Measurements from ENCODE around the gene ALLC.

DNA sequence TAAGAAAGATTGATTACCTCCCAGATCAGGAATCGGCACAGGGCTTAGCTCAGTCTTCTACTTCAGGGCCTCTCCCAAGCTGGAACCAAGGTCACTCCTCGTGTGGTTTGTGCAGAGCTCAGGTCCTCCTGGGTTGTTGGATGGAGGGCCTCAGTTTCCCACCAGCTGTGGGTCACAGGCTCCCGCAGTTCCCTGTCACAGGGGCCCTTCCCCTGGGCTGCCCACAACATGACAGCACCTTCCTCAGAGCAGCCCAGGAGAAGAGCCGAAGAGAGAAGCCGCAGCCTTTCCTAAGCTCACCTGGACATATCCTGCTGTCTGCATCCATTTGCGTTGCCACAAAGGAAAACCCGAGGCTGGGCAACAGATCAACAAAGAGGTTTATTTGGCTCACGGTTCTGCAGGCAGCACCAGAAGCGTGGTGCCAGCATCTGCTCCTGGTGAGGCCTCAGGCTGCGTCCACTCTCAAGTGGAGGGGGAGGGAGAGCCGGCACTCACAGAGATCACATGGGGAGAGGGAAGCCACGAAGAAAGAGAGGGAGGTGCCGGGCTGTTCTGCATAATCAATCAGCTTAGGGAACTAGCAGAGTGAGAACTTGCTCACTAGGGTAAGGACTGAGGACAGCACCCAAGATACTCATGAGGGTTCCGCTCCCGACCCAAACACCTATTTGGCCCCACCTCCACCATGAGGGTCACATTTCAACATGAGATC lies 13.0 kb upstream of the ALLC start:
- TF ChIP-seq RAD21 (IDR thresholded peaks at IDR 0.05; ENCODE audit: low read length), result no peak
- TF ChIP-seq, protein P1, sequence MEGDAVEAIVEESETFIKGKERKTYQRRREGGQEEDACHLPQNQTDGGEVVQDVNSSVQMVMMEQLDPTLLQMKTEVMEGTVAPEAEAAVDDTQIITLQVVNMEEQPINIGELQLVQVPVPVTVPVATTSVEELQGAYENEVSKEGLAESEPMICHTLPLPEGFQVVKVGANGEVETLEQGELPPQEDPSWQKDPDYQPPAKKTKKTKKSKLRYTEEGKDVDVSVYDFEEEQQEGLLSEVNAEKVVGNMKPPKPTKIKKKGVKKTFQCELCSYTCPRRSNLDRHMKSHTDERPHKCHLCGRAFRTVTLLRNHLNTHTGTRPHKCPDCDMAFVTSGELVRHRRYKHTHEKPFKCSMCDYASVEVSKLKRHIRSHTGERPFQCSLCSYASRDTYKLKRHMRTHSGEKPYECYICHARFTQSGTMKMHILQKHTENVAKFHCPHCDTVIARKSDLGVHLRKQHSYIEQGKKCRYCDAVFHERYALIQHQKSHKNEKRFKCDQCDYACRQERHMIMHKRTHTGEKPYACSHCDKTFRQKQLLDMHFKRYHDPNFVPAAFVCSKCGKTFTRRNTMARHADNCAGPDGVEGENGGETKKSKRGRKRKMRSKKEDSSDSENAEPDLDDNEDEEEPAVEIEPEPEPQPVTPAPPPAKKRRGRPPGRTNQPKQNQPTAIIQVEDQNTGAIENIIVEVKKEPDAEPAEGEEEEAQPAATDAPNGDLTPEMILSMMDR (IDR thresholded peaks at IDR 0.05), result no peak
